NCI-H187 (cell line): Measurements from ENCODE around the gene FAF2.
"Not testable (repeated sequence)": the region's sequence is repeated elsewhere in the genome, so short reads cannot be mapped to it uniquely, and the experiment has no call there.

Experiments used
- DNase-seq, 2 experiments: peaks; one replicate each; lab custom pipeline; 2025; lab: John Stamatoyannopoulos, UW

Gene FAF2

DNA sequence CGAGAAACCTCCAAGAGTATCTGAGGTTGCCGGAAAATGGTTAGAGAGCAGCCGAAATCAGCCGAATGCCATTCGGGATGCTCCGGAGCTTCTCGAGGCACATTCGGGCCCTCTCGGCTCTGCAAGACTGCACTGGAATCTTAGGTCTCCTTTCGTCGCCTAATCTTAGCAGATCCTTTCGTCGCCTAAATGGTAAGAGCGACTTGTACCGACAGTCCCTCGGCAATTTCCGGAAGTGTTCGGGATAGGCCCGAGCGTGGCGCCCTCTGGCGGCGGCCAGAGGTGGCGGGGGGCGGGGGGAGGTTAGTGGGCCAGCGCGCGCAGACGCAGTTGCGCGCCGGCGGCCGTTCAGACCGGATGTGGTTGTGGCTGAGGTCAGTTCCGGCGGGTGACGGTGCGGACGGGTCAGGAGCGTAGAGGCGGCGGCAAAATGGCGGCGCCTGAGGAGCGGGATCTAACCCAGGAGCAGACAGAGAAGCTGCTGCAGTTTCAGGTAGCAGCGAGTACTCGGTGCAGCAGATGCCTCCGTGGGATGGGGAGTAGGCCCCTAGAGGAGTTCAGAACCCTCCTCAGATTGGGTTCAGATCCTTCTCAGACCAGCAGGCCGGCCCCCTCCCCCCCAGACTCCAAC, at the start of gene FAF2:
Gene FAF2 (plus strand): TSS at position 408 of the 631 bp plus-strand sequence. CDS start 23 bp downstream, at position 431.
- DNase-seq = peak; percentile 95 to 96

DNA sequence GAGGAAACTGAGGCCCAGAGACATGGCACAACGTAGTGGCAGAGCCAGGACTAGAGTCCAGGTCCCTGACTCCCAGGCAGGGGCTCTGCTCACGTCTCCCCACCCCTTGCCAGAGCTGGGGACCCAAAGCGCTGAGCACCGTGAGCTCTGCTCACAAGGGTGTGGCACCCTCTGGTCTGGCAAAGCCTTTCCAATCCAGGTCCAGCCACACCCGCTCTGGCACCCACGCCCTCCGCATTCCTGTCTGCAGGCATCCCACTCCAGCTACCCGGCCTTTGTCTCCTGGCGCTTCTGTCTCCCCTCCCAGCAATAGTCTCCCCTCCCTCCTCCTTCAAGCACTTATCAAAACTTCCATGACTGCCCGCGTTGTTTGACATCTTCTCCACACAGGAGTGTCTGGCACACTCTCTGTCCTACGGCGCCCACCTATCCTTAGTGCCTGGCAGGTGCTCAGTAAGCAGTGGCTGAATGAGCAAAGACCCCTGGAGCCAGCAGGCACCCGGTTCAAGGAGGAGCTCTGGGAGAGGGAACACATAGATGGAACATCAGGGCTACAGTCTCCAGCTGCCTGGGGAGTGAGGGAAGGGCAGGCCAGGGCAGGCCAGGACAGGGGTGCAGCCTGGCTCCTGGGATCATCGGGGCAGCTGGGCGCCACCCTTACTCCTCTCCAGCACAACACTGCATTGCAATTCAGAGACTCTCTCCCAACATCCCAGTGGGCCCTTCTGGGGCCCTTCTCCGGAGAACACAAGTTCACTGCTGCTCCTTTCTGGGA, 47.6 kb upstream of the FAF2 start:
- no peak for DNase-seq

DNA sequence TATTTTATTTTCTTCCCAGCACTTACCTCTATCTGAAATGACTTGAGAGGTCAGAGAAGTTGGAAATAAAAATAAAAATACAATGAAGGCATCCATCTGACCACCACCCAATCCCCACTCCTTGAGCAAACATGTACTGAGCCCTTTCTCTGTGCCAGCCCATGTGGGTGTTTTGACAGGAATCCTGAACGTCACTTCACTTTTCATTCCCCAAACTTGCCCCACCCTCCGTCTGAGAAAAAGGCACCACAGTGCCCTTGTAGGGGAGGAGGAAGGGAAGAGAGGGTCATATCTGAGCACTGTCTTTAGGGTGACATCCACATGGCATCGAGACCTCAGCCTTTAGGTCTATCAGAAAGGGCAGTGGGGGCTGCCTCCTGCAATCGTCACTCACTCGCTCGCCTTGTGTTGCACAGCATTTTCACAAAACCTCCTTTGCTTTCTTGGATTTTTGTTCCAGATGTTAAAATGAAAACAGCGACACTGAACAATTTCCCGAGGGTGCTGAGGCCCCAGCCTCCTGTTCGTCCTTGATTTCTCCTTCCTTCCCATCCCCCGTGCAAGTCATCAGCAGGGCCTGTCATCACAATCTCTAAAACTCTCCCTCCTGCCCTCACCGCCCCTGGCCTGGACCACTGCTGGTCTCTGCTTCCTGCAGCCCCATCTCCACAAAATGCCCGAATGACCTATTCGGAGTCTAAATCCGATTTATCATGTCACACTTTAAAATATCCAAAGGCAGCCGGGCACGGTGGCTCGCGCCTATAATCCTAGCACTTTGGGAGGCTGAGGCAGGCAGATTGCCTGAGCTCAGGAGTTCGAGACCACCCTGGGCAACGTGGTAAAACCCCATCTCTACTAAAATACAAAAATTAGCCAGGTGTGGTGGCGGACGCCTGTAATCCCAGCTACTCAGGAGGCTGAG, 46.6 kb upstream of the FAF2 start:
- no peak for DNase-seq

- no peak for DNase-seq
Measured at GRCh38 chr5:176405656-176406435, 42.3 kb upstream of the FAF2 start.

GRCh38 chr5:176406436-176407052, 41.6 kb upstream of the FAF2 start:
- no peak for DNase-seq

DNA sequence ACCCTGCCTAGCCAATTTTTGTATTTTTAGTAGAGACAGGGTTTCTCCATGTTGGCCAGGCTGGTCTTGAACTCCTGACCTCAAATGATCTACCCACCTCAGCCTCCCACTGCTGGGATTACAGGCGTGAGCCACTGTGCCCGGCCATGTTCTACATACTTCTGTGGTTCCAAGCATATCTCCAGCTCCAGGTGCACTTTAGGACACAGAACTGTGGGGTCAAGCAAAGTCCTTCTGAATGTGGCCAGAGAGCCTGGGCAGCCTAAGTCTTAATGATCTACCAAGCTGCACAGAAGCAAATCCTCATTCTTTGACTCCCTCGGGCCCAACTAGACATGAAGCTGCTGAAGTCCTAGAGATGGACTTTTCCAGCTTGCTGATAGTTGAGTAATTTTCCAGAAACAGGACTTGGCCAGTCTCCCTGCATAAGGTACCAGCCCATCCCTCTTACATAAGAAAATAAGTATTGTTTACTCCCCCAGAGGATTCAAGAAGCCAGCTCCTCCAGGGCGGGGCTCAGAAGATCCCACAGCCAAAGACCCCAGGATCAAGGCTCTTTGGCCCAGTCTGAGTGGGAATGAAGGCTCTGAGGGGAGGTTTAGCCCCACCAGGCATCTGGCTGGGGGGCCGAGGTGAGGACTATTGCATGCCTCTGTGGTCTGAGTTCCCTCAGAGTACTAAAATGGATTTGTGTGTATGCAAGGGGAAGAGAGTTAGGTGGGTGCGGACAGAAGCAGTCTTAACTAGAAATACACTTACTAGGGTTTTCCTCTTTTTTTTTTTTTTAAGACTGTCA, 40.5 kb upstream of the FAF2 start:
- DNase-seq = no peak

DNA sequence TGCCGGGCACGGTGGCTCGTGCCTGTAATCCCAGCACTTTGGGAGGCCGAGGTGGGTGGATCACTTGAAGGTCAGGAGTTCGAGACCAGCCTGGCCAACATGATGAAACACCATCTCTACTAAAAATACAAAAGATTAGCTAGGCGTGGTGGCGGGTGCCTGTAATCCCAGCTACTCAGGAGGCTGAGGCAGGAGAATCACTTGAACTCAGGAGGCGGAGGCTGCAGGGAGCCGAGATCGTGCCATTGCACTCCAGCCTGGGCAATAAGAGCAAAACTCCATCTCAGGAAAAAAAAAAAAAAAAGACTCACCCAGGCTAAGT, 40.0 kb upstream of the FAF2 start:
- not testable (repeated sequence) for DNase-seq

- DNase-seq = no peak
Measured at GRCh38 chr5:176408590-176408989, 39.6 kb upstream of the FAF2 start.

GRCh38 chr5:176409765-176410164, 38.4 kb upstream of the FAF2 start:
- no peak for DNase-seq

DNA sequence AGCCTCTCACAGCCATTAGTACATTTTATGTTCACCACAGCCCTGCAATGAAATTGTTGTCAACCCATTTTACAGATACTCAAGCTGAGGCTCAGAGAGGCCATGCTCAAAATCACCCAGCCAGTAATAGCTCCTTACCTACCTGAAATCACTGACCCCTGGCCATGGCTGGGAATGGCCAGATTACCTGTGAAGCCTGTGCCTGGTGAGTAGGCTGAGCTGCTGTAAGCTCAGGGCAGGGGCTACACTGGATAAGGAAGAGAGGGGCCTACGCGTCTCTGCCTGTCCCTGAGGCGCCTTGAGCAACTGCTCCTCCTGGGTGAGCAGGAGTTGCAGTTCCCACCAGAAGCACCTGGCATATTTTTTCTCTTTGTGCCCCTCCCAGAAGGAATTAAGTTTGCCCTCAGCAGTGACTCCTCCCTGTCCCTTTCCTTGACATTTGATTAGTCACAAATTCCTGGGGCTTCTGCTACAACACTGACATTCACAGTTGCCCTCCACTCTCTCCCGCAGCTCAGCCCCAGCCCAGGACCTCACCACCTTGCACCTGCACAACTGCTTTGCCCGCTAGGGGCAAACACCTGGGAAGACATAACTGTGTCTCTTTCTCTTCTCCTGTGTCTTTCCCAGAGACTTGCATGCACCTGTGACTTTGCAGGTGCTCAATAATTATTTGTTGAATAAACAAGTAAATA, 37.6 kb upstream of the FAF2 start:
- no peak for DNase-seq

- no peak for DNase-seq
Measured at GRCh38 chr5:176412517-176413254, 35.5 kb upstream of the FAF2 start.

- DNase-seq = no peak
Measured at GRCh38 chr5:176413255-176413565, 35.0 kb upstream of the FAF2 start.

DNA sequence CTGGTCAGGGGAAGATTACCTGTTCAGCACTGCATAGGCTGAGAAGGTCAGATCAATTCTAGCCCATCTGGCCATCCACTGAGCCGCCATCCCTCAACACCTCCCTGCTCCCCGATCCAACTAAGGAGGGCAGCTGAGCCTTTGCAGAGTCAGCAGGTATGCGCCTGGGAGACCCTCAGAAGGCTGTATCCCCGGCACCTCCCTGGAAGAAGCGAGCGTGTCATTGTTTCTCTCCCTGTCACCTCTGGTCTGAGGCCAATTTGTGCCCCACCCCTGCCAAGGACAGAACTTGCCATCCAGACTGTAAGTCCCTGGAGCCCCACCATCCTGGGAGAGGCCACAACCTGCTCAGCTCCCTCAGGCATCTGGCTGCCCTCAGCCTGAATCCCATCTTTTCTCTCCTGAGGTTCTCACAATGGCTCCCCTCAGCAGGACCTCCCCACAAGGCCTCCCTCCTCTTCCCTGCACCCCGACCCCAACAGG, 34.4 kb upstream of the FAF2 start:
- DNase-seq = no peak

DNA sequence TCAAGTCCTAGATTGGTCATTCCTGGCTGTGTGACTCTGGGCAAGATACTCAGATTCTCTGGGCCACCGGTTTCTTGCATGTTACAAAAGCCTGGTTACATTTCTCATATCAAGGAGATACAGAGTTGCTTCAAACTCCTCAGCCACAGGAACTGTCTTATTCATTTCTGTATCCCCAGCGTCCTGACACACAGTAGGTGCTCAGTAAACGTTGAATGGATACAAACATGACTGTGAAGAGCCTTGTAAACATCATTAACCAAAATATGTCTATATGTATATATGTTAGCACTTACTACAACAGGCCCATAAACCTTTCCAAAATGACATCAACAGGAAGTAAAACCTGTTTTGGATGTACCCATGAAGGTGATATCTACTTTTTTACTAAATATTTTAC, 33.5 kb upstream of the FAF2 start:
- no peak for DNase-seq

DNA sequence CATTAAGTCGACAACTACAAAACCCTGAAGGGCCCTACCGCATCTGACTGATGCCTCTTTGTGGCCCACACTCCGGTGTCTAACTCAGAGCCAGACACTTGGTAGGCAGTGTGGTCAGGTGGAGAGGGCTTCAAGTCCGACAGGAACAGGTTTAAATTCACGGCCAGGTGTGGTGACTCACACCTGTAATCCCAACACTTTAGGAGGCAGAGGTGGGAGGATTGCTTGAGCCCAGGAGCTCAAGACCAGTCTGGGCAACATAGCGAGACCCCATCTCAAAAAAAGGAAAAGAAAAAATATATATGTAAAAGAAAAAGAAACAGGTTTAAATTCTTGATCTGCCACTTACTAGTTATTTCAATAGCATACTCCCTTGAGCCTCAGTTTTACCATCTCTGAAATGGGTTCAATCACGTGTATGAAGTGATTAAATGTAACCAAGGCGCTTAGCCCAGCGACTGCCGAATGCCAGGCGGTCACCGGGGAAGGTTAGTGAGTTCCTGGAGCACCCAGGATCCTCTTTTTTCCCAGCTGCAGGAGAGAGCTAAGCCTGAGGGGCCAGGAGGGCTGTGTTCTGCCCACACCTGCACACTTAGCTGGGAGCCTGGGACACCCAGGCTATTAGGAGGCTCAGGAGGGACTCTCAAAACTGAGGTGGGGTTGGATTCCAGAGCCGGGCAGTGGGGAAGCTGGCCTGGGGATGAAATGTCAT, 32.8 kb upstream of the FAF2 start:
- DNase-seq = no peak

DNA sequence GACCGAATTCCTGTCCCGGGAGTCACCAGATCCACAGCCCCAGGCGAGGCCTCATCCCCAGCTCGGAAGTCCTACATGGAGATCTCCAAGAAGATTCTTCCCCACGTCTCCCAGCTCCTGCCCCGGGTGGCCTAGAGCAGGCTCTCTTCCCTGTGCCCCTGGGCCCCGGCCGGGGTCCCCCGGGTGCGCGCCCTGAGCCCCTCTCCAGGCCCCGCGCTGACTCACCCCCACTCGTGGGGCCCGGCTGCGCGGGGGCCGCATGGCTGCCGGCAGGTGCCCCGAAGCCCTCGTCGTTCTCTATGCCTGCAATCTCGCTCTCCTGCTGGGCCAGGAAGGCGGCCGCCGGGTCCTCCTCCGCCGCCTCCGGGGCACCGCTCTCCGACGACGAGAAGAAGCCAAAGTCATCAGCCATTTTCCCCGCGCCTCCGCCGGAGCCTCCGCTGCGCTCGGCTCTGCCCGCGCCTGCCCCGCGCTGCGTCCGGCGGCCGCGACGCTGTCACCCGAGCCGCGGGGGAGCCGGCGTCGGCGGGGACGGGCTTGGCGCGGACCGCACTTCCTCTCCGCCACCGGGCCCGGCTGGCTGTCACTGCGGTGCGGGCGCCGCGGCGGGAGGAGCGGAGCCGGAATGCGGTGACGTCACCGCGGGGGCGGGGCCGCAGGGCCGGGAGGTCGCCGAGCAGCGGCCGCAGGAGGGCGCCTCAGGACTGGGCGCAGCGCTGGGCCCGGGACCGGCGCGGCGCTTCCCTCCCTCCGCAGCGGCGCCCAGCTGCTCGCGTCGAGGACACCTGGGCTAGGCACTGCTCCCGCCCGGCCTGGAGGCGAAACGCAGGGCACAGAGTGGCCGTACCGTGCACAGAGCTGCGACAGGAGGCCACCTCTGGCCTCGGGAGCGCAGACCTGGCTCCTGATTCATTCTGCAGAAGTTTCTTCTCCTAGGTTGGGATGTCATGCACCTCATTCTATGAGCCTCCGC, 31.9 kb upstream of the FAF2 start, which contains the start of gene CLTB:
Gene CLTB (minus strand): TSS at position 588 of the 973 bp plus-strand sequence. CDS start 176 bp downstream, at position 412.
- DNase-seq = peak; percentile 58 to 63

GRCh38 chr5:176416965-176417364, 31.2 kb upstream of the FAF2 start:
- DNase-seq = no peak
